RWPE2 (cell line): ENCODE results near the gene PHF14.

Experiments used
- ATAC-seq: fragments of 200-7000 bp; cut with Tn5 transposase; 3 replicates; pipeline ENCODE4 v1.9.1; 2021; ENCODE audit warnings: low read depth
- DNase-seq: peaks from one replicate; pipeline ENCODE4 v3.0.0-alpha.2; 2020; ENCODE audit warnings: low spot score
- H3K27ac ChIP-seq: fragments of 450-650 bp; 2 replicates; pipeline ENCODE4 v1.5.1; 2017; ENCODE audit warnings: mild to moderate bottlenecking; ENCODE audit not compliant: poor library complexity, severe bottlenecking
- H3K27me3 ChIP-seq: fragments of 250-450 bp; sonication (Bioruptor Pico); 2 replicates; pipeline ENCODE4 v1.5.1; 2021; ENCODE audit warnings: mild to moderate bottlenecking, moderate library complexity; ENCODE audit not compliant: insufficient read depth, poor library complexity, severe bottlenecking
- H3K36me3 ChIP-seq: fragments of 250-450 bp; sonication (Bioruptor Pico); 2 replicates; pipeline ENCODE4 v1.5.1; 2020; ENCODE audit warnings: low read depth, mild to moderate bottlenecking, moderate library complexity
- H3K4me1 ChIP-seq: fragments of 250-450 bp; sonication (Bioruptor Pico); 2 replicates; pipeline ENCODE4 v1.5.1; 2021; ENCODE audit warnings: mild to moderate bottlenecking, moderate library complexity; ENCODE audit not compliant: insufficient read depth, poor library complexity, severe bottlenecking
- H3K4me3 ChIP-seq: fragments of 250-450 bp; sonication (Bioruptor Pico); 2 replicates; pipeline ENCODE4 v1.5.1; 2021; ENCODE audit warnings: mild to moderate bottlenecking, moderate library complexity; ENCODE audit not compliant: severe bottlenecking
- H3K9me3 ChIP-seq: fragments of 250-450 bp; sonication (Bioruptor Pico); 2 replicates; pipeline ENCODE4 v1.5.1; 2021; ENCODE audit warnings: mild to moderate bottlenecking, moderate library complexity; ENCODE audit not compliant: severe bottlenecking
- CTCF ChIP-seq: fragments of 450-650 bp; IDR thresholded peaks from one replicate; pipeline ENCODE4 v1.5.1; 2017; ENCODE audit warnings: mild to moderate bottlenecking, moderate library complexity; ENCODE audit not compliant: poor library complexity, severe bottlenecking

The PHF14 gene

GRCh38 chr7:11155883-11156282 is 182.2 kb downstream of the PHF14 start:
- H3K36me3 ChIP-seq, result no peaks in the 10 kb centered on the region
- H3K27ac ChIP-seq, result no peak overlapping the region
- no peak for TF ChIP-seq CTCF
- DNase-seq, result no peak
- no peaks in the 10 kb centered on the region for H3K27me3 ChIP-seq
- no peak for ATAC-seq
- no peaks in the 10 kb centered on the region for H3K9me3 ChIP-seq
- H3K4me3 ChIP-seq, result no peak overlapping the region
- no peaks in the 10 kb centered on the region for H3K4me1 ChIP-seq

GRCh38 chr7:11161499-11161898 is 187.8 kb downstream of the PHF14 start:
- Histone ChIP-seq H3K9me3 (no peaks in the 10 kb centered on the region), H3K36me3 (no peaks in the 10 kb centered on the region), H3K4me3 (no peak overlapping the region), H3K4me1 (no peaks in the 10 kb centered on the region), H3K27ac (no peak overlapping the region), H3K27me3 (no peaks in the 10 kb centered on the region)
- no peak for TF ChIP-seq CTCF
- ATAC-seq, result no peak
- DNase-seq, result no peak

- Histone ChIP-seq H3K4me3 (no peak overlapping the region), H3K36me3 (no peaks in the 10 kb centered on the region), H3K4me1 (no peaks in the 10 kb centered on the region), H3K9me3 (no peaks in the 10 kb centered on the region), H3K27me3 (no peaks in the 10 kb centered on the region), H3K27ac (no peak overlapping the region)
- TF ChIP-seq CTCF, result no peak
- DNase-seq (no peak), ATAC-seq (no peak)
Observed at GRCh38 chr7:11163220-11163619, 189.5 kb downstream of the PHF14 start.

- no peaks in the 10 kb centered on the region for H3K4me1 ChIP-seq
- H3K27ac ChIP-seq, result no peak overlapping the region
- no peak overlapping the region for H3K4me3 ChIP-seq
- TF ChIP-seq CTCF, result no peak
- H3K27me3 ChIP-seq, result no peaks in the 10 kb centered on the region
- no peaks in the 10 kb centered on the region for H3K36me3 ChIP-seq
- ATAC-seq (no peak), DNase-seq (no peak)
- H3K9me3 ChIP-seq, result no peaks in the 10 kb centered on the region
Observed at GRCh38 chr7:11166051-11166450, 192.4 kb downstream of the PHF14 start.

- no peak for TF ChIP-seq CTCF
- Histone ChIP-seq H3K27ac (no peak overlapping the region), H3K9me3 (no peaks in the 10 kb centered on the region), H3K4me1 (no peaks in the 10 kb centered on the region), H3K27me3 (no peaks in the 10 kb centered on the region), H3K36me3 (no peaks in the 10 kb centered on the region), H3K4me3 (no peak overlapping the region)
- ATAC-seq (no peak), DNase-seq (no peak)
Observed at GRCh38 chr7:11168650-11169170, 195.0 kb downstream of the PHF14 start.
